ENCODE measurements around the gene TIMM9. TPM values are rescaled to one million over a fixed set of nuclear protein-coding genes. Genes with fewer than 3 reads are reported as not detected.
A peak's percentile ranks its signal among the peaks of the same experiment; 100 is the strongest.
"Not testable (repeated sequence)": the region's sequence is repeated elsewhere in the genome, so short reads cannot be mapped to it uniquely, and the experiment has no call there.

The TIMM9 gene
- polyA plus RNA-seq, 6 donors from 2014 or later, result 48.7 to 91.0 (median 71.0) TPM

DNA sequence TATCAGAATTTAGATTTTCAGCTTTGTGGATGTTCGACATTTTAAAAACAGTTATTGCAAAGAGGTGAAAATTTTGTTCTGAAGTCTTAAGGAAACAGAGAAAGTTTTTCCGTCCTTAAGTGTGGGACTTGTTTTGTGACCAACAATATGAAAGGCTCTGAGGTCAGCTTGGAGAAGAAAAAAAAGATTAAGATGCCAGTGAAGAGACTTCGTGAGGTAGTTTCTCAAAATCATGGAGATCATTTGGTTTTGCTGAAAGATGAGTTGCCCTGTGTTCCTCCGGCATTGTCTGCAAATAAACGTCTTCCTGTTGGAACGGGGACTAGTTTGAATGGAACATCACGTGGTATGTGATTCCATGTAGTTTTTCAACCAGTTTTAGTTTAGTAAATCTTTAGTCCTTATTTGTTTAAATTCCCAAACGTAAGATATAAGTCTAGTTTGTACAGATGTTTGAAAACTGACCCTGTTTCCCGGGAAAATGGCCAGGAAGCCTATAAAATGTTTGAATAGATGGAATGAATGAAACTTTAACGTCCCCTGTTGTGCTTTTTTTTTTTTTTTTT lies 870 bp upstream of the TIMM9 start:
- DNase-seq (no peak), ATAC-seq (ENCODE audit: low read depth in 2 of 2) (no peak)
- no peaks in the 10 kb centered on the region for H3K9me3 Mint-ChIP-seq
- H3K4me3 Mint-ChIP-seq, result peak overlapping the region; percentile 73 to 98 (median 92)
- no peaks in the 10 kb centered on the region for H3K36me3 Mint-ChIP-seq
- H3K27me3 Mint-ChIP-seq, result no peaks in the 10 kb centered on the region
- peaks cover 11 to 40% (median 20%) of the 10 kb centered on the region in 3 donors for H3K4me1 Mint-ChIP-seq
- peak overlapping the region; percentile 91 to 99 (median 97) for H3K27ac Mint-ChIP-seq

GRCh38 chr14:58426670-58427280 lies 556 bp downstream of the TIMM9 start:
- H3K27me3 Mint-ChIP-seq, result no peaks in the 10 kb centered on the region
- no peak for DNase-seq
- peak overlapping the region; percentile 73 to 98 (median 92) for H3K4me3 Mint-ChIP-seq
- no peaks in the 10 kb centered on the region for H3K9me3 Mint-ChIP-seq
- H3K36me3 Mint-ChIP-seq, result no peaks in the 10 kb centered on the region
- peak; percentile 18 to 22 for ATAC-seq (ENCODE audit: low read depth in 2 of 2)
- H3K4me1 Mint-ChIP-seq, result peaks cover 11 to 40% (median 20%) of the 10 kb centered on the region in 3 donors
- H3K27ac Mint-ChIP-seq, result peak overlapping the region; percentile 91 to 99 (median 97)

DNA sequence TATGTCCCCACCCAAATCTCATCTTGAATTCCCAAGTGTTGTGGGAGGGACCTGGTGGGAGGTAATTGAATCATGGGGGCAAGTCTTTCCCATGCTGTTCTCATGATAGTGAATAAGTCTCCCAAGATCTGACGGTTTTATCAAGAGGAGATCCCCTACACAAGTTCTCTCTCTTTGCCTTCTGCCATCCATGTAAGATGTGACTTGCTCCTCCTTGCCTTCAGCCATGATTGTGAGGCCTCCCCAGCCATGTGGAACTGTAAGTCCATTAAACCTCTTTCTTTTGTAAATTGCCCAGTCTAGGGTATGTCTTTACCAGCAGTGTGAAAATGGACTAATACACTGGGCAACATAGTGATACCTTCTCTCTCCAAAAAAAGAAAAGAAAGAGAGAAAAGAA lies 10.4 kb downstream of the TIMM9 start:
- H3K27me3 Mint-ChIP-seq; H3K4me3 Mint-ChIP-seq; DNase-seq; ATAC-seq (ENCODE audit: low read depth in 2 of 2); H3K9me3 Mint-ChIP-seq: not testable (repeated sequence)
- Mint-ChIP-seq H3K36me3 (peaks cover 21 to 26% of the 10 kb centered on the region in 2 donors), H3K27ac (peak overlapping the region in 2 of 6 donors; percentile 10 to 75), H3K4me1 (peaks cover 19 to 22% (median 21%) of the 10 kb centered on the region in 3 donors)

GRCh38 chr14:58415636-58416547 lies 11.4 kb downstream of the TIMM9 start:
- Mint-ChIP-seq H3K36me3 (peaks cover 21 to 26% of the 10 kb centered on the region in 2 donors), H3K27ac (peak overlapping the region in 2 of 6 donors; percentile 21 to 73), H3K27me3 (no peaks in the 10 kb centered on the region), H3K9me3 (peaks cover 0 to 4% (median 0%) of the 10 kb centered on the region in 7 donors), H3K4me3 (no peak overlapping the region), H3K4me1 (peaks cover 19 to 22% (median 21%) of the 10 kb centered on the region in 3 donors)
- ATAC-seq (ENCODE audit: low read depth in 2 of 2) (no peak), DNase-seq (no peak)

DNA sequence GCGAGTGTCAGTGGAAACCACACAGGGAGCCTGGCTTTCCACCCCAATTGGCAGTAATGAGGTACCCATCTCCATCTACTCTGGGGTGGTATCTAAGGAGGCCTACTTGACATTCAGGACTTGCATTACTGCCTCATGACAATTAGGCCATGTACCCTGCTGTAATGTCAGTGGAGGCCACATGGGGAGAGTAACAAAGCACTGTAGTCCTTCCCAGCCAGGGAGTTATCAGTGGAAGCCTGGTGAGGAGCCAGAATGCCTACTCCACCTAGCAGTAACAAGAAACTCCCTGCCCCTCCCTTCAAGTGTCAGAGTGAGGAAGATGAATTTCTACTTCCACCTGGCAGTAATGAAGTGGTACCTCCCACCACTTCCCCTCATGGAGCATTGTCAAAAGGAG lies 12.5 kb downstream of the TIMM9 start:
- Mint-ChIP-seq H3K4me1 (peaks cover 19 to 22% (median 21%) of the 10 kb centered on the region in 3 donors), H3K27ac (peak overlapping the region in 3 of 6 donors; percentile 20 to 90 (median 21)), H3K4me3 (no peak overlapping the region), H3K9me3 (peaks cover 0 to 4% (median 0%) of the 10 kb centered on the region in 7 donors), H3K27me3 (no peaks in the 10 kb centered on the region), H3K36me3 (peaks cover 26% of the 10 kb centered on the region in 2 donors)
- DNase-seq (no peak), ATAC-seq (ENCODE audit: low read depth in 2 of 2) (no peak)

GRCh38 chr14:58408681-58409215 lies 18.6 kb downstream of the TIMM9 start:
- no peak overlapping the region for H3K27ac Mint-ChIP-seq
- H3K4me3 Mint-ChIP-seq, result no peak overlapping the region
- no peaks in the 10 kb centered on the region for H3K9me3 Mint-ChIP-seq

GRCh38 chr14:58401587-58401986 lies 25.7 kb downstream of the TIMM9 start:
- no peaks in the 10 kb centered on the region for H3K27me3 Mint-ChIP-seq
- H3K4me3 Mint-ChIP-seq, result no peak overlapping the region
- ATAC-seq (ENCODE audit: low read depth in 2 of 2), result peak in 1 of 2 donors; percentile 35
- H3K36me3 Mint-ChIP-seq, result peaks cover 0 to 7% of the 10 kb centered on the region in 2 donors
- no peak for DNase-seq
- H3K4me1 Mint-ChIP-seq, result peaks cover 4 to 10% (median 8%) of the 10 kb centered on the region in 3 donors
- peak overlapping the region in 1 of 6 donors; percentile 4 for H3K27ac Mint-ChIP-seq
- no peaks in the 10 kb centered on the region for H3K9me3 Mint-ChIP-seq

More at GRCh38 chr14:58408681-58409215, 18.6 kb downstream of the TIMM9 start:
- Mint-ChIP-seq H3K27me3 (no peaks in the 10 kb centered on the region), H3K4me1 (no peaks in the 10 kb centered on the region), H3K36me3 (peaks cover 7 to 22% of the 10 kb centered on the region in 2 donors)
- DNase-seq (no peak), ATAC-seq (ENCODE audit: low read depth in 2 of 2) (no peak)

GRCh38 chr14:58398895-58399294 lies 28.4 kb downstream of the TIMM9 start:
- Mint-ChIP-seq H3K4me1 (peaks cover 9 to 16% (median 15%) of the 10 kb centered on the region in 3 donors), H3K4me3 (no peak overlapping the region), H3K36me3 (no peaks in the 10 kb centered on the region), H3K9me3 (no peaks in the 10 kb centered on the region), H3K27me3 (no peaks in the 10 kb centered on the region), H3K27ac (no peak overlapping the region)
- ATAC-seq (ENCODE audit: low read depth in 2 of 2) (no peak), DNase-seq (no peak)

GRCh38 chr14:58398495-58398894 lies 28.8 kb downstream of the TIMM9 start:
- DNase-seq (no peak), ATAC-seq (ENCODE audit: low read depth in 2 of 2) (no peak)
- Mint-ChIP-seq H3K27ac (no peak overlapping the region), H3K4me3 (peak overlapping the region in 1 of 8 donors; percentile 84), H3K36me3 (no peaks in the 10 kb centered on the region), H3K4me1 (peaks cover 9 to 16% (median 15%) of the 10 kb centered on the region in 3 donors), H3K9me3 (no peaks in the 10 kb centered on the region), H3K27me3 (no peaks in the 10 kb centered on the region)

GRCh38 chr14:58397156-58397555 lies 30.2 kb downstream of the TIMM9 start:
- Mint-ChIP-seq H3K4me3 (peak overlapping the region; percentile 65 to 93 (median 84)), H3K36me3 (no peaks in the 10 kb centered on the region), H3K27ac (peak overlapping the region in 2 of 6 donors; percentile 36 to 88), H3K9me3 (no peaks in the 10 kb centered on the region), H3K4me1 (peaks cover 9 to 16% (median 15%) of the 10 kb centered on the region in 3 donors), H3K27me3 (no peaks in the 10 kb centered on the region)
- no peak for ATAC-seq (ENCODE audit: low read depth in 2 of 2)
- no peak for DNase-seq

- DNase-seq (peak; percentile 78), ATAC-seq (ENCODE audit: low read depth in 2 of 2) (peak; percentile 89 to 90)
- no peaks in the 10 kb centered on the region for H3K36me3 Mint-ChIP-seq
- H3K4me1 Mint-ChIP-seq, result peaks cover 9 to 16% (median 15%) of the 10 kb centered on the region in 3 donors
- H3K4me3 Mint-ChIP-seq, result peak within 1 kb of the TSS; percentile 81 to 93 (median 89)
- H3K27ac Mint-ChIP-seq, result peak within 1 kb of the TSS; percentile 19 to 93 (median 80)
- no peaks in the 10 kb centered on the region for H3K9me3 Mint-ChIP-seq
- H3K27me3 Mint-ChIP-seq, result no peaks in the 10 kb centered on the region
Measured at GRCh38 chr14:58395812-58396788, 31.2 kb downstream of the TIMM9 start, which contains the start of gene TOMM20L. Gene TOMM20L (plus strand): TSS chr14:58395930. CDS start chr14:58395958, 28 bp downstream.

DNA sequence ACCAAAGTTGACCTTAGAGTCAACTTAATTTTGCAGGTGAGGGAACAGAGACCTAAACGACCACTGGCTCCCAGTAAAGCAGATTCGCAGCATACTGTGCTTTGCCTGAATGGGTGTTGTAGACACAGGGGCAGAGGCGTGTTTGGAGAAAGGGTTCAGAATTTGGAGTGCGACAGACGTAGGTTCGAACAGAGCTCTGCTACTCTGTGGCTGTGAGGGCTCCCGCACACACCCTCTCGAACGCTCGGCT lies 31.8 kb downstream of the TIMM9 start:
- no peaks in the 10 kb centered on the region for H3K27me3 Mint-ChIP-seq
- ATAC-seq (ENCODE audit: low read depth in 2 of 2) (no peak), DNase-seq (no peak)
- peaks cover 9 to 16% (median 15%) of the 10 kb centered on the region in 3 donors for H3K4me1 Mint-ChIP-seq
- no peaks in the 10 kb centered on the region for H3K9me3 Mint-ChIP-seq
- peak overlapping the region in 3 of 6 donors; percentile 50 to 88 (median 86) for H3K27ac Mint-ChIP-seq
- H3K4me3 Mint-ChIP-seq, result peak overlapping the region; percentile 74 to 93 (median 84)
- no peaks in the 10 kb centered on the region for H3K36me3 Mint-ChIP-seq
